Upper lobe of left lung (tissue), 4 donors: ENCODE measurements around the gene NFKB2.

Experiments used
- EP300 ChIP-seq, 4 donors: sonication (generic); formaldehyde crosslinking; IDR thresholded peaks; one replicate each; pipeline ENCODE4 v1.5.1; 2017; ENCODE audit warnings: antibody characterized with exemption in 4 of 4, control low read depth in 2 of 4
- POLR2A ChIP-seq, 4 donors: fragments of 450-650 bp; IDR thresholded peaks; one replicate each; pipeline ENCODE4 v1.5.1; 2016 to 2017; ENCODE audit warnings: antibody characterized with exemption in 4 of 4, mild to moderate bottlenecking in 2 of 4
- POLR2AphosphoS5 ChIP-seq, 2 donors: sonication (generic); formaldehyde crosslinking; IDR thresholded peaks; one replicate each; pipeline ENCODE4 v1.5.1; 2017; ENCODE audit warnings: antibody characterized with exemption in 2 of 2
- TF ChIP-seq, protein P1 (sequence below), 6 experiments: fragments of 450-650 bp in 4 of 6; fragments of 200-600 bp in 2 of 6; sonication (generic) in 2 of 6; IDR thresholded peaks; one replicate each; pipeline ENCODE4 v1.5.1; 2016 to 2019; ENCODE audit warnings: antibody characterized with exemption in 6 of 6

DNA sequence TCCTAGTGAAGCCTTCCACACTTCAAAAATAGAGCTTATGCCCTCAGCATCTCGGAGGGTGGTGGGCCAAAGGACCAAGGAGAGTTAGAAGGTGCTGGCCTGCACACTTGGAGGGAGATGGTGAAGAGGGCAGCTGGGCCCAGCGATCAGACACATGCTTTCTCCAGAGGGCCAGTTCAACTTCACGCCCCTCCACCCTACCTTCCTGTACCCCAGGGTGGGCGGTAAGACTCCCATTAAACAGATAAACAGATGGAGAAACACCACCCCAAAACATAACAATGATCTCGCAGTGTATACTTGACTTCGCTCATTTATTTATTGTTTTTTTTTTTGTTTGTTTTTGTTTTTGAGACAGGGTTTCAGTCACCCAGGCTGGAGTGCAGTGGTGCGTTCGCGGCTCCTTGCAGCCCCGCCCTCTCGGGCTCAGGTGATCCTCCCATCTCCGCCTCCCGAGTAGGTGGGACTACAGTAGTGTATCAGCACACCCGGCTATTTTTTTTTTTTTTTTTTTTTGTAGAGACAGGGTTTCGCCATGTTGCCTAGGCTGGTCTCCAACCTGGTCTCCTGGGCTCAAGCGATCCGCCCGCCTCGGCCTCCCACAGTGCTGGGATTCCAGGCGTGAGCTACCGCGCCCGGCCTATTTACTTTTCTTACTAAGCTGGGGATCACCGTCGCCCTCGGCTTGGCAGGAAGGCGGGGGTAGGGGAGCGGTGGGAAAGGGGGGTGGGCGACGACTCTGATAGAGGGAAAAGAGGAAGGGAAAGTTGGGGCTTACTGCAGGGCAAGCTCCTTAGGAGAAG is 54.0 kb downstream of the NFKB2 start:
- TF ChIP-seq, protein P1, sequence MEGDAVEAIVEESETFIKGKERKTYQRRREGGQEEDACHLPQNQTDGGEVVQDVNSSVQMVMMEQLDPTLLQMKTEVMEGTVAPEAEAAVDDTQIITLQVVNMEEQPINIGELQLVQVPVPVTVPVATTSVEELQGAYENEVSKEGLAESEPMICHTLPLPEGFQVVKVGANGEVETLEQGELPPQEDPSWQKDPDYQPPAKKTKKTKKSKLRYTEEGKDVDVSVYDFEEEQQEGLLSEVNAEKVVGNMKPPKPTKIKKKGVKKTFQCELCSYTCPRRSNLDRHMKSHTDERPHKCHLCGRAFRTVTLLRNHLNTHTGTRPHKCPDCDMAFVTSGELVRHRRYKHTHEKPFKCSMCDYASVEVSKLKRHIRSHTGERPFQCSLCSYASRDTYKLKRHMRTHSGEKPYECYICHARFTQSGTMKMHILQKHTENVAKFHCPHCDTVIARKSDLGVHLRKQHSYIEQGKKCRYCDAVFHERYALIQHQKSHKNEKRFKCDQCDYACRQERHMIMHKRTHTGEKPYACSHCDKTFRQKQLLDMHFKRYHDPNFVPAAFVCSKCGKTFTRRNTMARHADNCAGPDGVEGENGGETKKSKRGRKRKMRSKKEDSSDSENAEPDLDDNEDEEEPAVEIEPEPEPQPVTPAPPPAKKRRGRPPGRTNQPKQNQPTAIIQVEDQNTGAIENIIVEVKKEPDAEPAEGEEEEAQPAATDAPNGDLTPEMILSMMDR (IDR thresholded peaks at IDR 0.05) = no peak
- TF ChIP-seq POLR2A (IDR thresholded peaks at IDR 0.05) (no peak), POLR2AphosphoS5 (IDR thresholded peaks at IDR 0.05) (no peak), EP300 (IDR thresholded peaks at IDR 0.05) (no peak)
